Measurements from ENCODE around the gene CCDC149.

CCDC149 gene

DNA sequence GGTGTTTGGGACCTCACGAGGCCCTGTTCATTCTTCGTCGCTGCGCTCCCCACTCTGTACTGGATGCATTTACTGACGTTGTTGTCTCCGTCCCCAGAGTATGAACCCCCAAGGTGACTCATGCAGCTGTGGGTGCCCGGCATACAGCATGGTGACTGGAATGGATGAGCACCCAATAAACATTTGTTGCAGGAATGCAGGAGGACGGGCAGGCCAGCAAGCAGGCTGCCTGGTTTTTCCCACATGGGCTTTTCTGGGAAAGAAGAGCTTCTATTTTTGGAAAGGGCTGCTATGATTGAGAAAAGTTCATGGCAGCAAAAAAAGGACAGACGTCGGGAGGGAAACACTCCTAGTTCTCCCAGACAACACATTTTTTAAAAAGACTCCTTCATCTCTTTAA, 118.4 kb downstream of the CCDC149 start:
- H3F3A ChIP-seq (ENCODE audit: insufficient read depth), result no peaks in the 10 kb centered on the region
- H3K27me3 ChIP-seq (ENCODE audit: low read length), result no peaks in the 10 kb centered on the region
- H3K36me3 ChIP-seq (ENCODE audit: low read length), result no peaks in the 10 kb centered on the region
- no peak overlapping the region for H3K4me3 ChIP-seq (ENCODE audit: insufficient read depth, low read length, poor library complexity, severe bottlenecking)
- no peaks in the 10 kb centered on the region for H3K9me3 ChIP-seq (ENCODE audit: insufficient read depth, low read length)
- H3K27ac ChIP-seq (ENCODE audit: low read depth, low read length), result no peak overlapping the region
- no peaks in the 10 kb centered on the region for H4K20me1 ChIP-seq (ENCODE audit: low read depth, low read length)
- no peak overlapping the region for H3K9ac ChIP-seq (ENCODE audit: low read length)
- H3K79me2 ChIP-seq (ENCODE audit: insufficient read depth, low read length), result no peaks in the 10 kb centered on the region
- no peak overlapping the region for H3K4me2 ChIP-seq (ENCODE audit: low read depth, low read length, poor library complexity, severe bottlenecking)
- H3K9me2 ChIP-seq (replicated peaks; ENCODE audit: insufficient read depth, low read length), result no peaks in the 10 kb centered on the region
- no peak overlapping the region for H2AFZ ChIP-seq (ENCODE audit: low read depth, low read length, severe bottlenecking)
- no peak for TF ChIP-seq EZH2phosphoT487 (conservative IDR thresholded peaks at IDR 0.05; ENCODE audit: low read length)
- TF ChIP-seq, protein P1, sequence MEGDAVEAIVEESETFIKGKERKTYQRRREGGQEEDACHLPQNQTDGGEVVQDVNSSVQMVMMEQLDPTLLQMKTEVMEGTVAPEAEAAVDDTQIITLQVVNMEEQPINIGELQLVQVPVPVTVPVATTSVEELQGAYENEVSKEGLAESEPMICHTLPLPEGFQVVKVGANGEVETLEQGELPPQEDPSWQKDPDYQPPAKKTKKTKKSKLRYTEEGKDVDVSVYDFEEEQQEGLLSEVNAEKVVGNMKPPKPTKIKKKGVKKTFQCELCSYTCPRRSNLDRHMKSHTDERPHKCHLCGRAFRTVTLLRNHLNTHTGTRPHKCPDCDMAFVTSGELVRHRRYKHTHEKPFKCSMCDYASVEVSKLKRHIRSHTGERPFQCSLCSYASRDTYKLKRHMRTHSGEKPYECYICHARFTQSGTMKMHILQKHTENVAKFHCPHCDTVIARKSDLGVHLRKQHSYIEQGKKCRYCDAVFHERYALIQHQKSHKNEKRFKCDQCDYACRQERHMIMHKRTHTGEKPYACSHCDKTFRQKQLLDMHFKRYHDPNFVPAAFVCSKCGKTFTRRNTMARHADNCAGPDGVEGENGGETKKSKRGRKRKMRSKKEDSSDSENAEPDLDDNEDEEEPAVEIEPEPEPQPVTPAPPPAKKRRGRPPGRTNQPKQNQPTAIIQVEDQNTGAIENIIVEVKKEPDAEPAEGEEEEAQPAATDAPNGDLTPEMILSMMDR (IDR thresholded peaks at IDR 0.05; ENCODE audit: insufficient read depth, low read length, poor library complexity, severe bottlenecking), result no peak

DNA sequence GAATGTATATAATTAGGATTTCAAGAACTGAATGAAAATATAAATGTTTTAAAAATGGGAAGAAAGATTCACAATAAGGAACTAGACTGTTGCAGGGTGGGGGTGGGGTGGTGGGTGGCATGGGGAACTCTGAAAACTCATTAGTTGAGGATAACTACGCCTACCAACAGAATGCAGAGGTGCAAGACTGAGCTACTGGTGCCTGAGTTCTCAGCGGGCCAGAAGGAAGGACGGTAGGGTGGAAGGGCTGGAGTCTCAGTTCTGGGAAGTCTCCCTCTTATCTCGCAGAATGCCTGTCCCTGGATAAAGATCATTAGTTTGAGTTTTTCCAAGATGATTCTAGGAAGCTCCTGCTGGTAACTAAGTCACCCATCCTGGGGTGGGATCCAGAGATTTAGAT, 118.8 kb downstream of the CCDC149 start:
- Histone ChIP-seq H3K9ac (ENCODE audit: low read length) (no peak overlapping the region), H3K4me2 (ENCODE audit: low read depth, low read length, poor library complexity, severe bottlenecking) (no peak overlapping the region), H3K9me2 (replicated peaks; ENCODE audit: insufficient read depth, low read length) (no peaks in the 10 kb centered on the region), H3K9me3 (ENCODE audit: insufficient read depth, low read length) (no peaks in the 10 kb centered on the region), H3F3A (ENCODE audit: insufficient read depth) (no peaks in the 10 kb centered on the region), H3K4me3 (ENCODE audit: insufficient read depth, low read length, poor library complexity, severe bottlenecking) (no peak overlapping the region), H3K79me2 (ENCODE audit: insufficient read depth, low read length) (no peaks in the 10 kb centered on the region), H3K36me3 (ENCODE audit: low read length) (no peaks in the 10 kb centered on the region), H3K27ac (ENCODE audit: low read depth, low read length) (no peak overlapping the region), H4K20me1 (ENCODE audit: low read depth, low read length) (no peaks in the 10 kb centered on the region), H2AFZ (ENCODE audit: low read depth, low read length, severe bottlenecking) (no peak overlapping the region), H3K27me3 (ENCODE audit: low read length) (no peaks in the 10 kb centered on the region)
- no peak for TF ChIP-seq EZH2phosphoT487 (conservative IDR thresholded peaks at IDR 0.05; ENCODE audit: low read length)
- TF ChIP-seq, protein P1 (IDR thresholded peaks at IDR 0.05; ENCODE audit: insufficient read depth, low read length, poor library complexity, severe bottlenecking), result no peak

DNA sequence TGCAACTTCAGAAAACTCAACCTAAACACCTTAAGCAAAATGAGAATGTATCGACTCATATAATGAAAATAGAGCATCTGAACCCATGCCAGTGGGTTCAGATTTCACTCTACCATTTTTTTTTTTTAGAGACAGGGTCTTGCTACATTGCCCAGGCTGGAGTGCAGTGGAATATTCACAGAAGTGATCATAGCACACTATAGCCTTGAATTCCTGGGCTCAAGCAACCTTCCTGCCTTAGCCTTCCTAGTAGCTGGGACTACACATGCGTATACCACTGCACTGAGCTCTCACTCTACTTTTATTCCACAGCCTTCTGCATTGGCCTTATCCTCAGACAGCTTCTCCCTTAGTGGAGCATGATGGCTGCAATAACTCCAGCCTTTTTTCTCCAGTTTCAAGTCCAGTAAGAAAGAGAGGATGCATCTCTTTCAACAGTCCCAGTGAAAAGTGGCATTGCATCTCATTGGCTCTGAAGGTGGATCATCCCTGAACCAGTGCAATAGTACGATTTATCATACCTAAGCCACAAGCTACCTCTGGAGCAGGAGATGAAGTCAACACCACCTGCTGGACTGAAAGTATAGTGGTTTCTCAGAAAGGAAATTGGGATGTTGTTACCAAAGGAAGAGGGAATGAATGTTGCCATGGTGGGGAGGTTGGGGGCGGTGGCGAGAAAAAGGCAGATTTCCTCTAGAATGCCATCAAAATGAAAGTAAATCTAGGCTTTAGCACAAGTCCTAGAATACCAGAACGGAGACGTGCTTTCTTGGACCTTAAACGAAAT, 119.4 kb downstream of the CCDC149 start:
- Histone ChIP-seq H3K27ac (ENCODE audit: low read depth, low read length) (no peak overlapping the region), H3K9me3 (ENCODE audit: insufficient read depth, low read length) (no peaks in the 10 kb centered on the region), H2AFZ (ENCODE audit: low read depth, low read length, severe bottlenecking) (no peak overlapping the region), H3K4me3 (ENCODE audit: insufficient read depth, low read length, poor library complexity, severe bottlenecking) (no peak overlapping the region), H3K79me2 (ENCODE audit: insufficient read depth, low read length) (no peaks in the 10 kb centered on the region), H3K36me3 (ENCODE audit: low read length) (no peaks in the 10 kb centered on the region), H3K9ac (ENCODE audit: low read length) (no peak overlapping the region), H3K4me2 (ENCODE audit: low read depth, low read length, poor library complexity, severe bottlenecking) (no peak overlapping the region), H3K27me3 (ENCODE audit: low read length) (no peaks in the 10 kb centered on the region), H3K9me2 (replicated peaks; ENCODE audit: insufficient read depth, low read length) (no peaks in the 10 kb centered on the region), H4K20me1 (ENCODE audit: low read depth, low read length) (no peaks in the 10 kb centered on the region), H3F3A (ENCODE audit: insufficient read depth) (no peaks in the 10 kb centered on the region)
- no peak for TF ChIP-seq EZH2phosphoT487 (conservative IDR thresholded peaks at IDR 0.05; ENCODE audit: low read length)
- TF ChIP-seq, protein P1 (IDR thresholded peaks at IDR 0.05; ENCODE audit: insufficient read depth, low read length, poor library complexity, severe bottlenecking), result no peak

All from SU-DHL-6 (cell line).